ENCODE measurements around the gene SLC7A7. TPM values are rescaled to one million over a fixed set of nuclear protein-coding genes. Genes with fewer than 3 reads are reported as not detected.

The SLC7A7 gene
- total RNA-seq, 2 donors from 2014 or later: 9.9 to 28.5 TPM

- H3K4me1 ChIP-seq: peaks cover 0 to 22% of the 10 kb centered on the region in 2 donors
- DNase-seq (ENCODE audit: low spot score): no peak
- H3K4me3 ChIP-seq: peak overlapping the region in 1 of 2 donors; percentile 89
- H3K36me3 ChIP-seq: peaks cover 30% of the 10 kb centered on the region
- H3K27me3 ChIP-seq: no peaks in the 10 kb centered on the region
- peak overlapping the region; percentile 85 to 91 for H3K27ac ChIP-seq
- H3K9me3 ChIP-seq: no peaks in the 10 kb centered on the region
- TF ChIP-seq CTCF (IDR thresholded peaks at IDR 0.05): no peak
These were observed 24.0 kb upstream of the SLC7A7 start for GRCh38 chr14:22839159-22839779.

DNA sequence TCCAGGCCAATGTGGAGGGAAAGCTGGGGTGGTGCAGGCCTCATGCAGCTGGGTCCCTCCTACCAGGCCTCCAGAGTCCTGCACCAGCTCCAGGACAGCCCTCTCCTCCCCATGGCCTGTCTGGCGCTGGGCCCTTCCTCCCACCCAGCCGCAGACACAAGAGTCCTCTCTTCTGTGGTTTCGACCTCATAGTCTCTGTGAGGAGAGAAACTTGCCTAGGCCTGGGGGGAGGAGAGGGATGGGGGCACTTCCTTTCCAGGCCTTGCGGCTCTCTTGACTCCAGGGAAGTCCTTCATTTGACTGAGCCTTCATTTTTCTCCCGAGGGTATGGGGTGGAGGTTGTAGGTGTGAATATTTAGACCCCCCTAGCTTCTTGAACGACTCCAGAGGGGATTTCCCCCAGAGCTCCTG is 23.4 kb upstream of the SLC7A7 start:
- no peaks in the 10 kb centered on the region for H3K9me3 ChIP-seq
- H3K36me3 ChIP-seq: peaks cover 28% of the 10 kb centered on the region
- H3K27ac ChIP-seq: peak overlapping the region; percentile 85 to 91
- H3K27me3 ChIP-seq: no peaks in the 10 kb centered on the region
- H3K4me1 ChIP-seq: peaks cover 0 to 22% of the 10 kb centered on the region in 2 donors
- DNase-seq (ENCODE audit: low spot score): no peak
- no peak for TF ChIP-seq CTCF (IDR thresholded peaks at IDR 0.05)
- peak overlapping the region; percentile 83 to 89 for H3K4me3 ChIP-seq

DNA sequence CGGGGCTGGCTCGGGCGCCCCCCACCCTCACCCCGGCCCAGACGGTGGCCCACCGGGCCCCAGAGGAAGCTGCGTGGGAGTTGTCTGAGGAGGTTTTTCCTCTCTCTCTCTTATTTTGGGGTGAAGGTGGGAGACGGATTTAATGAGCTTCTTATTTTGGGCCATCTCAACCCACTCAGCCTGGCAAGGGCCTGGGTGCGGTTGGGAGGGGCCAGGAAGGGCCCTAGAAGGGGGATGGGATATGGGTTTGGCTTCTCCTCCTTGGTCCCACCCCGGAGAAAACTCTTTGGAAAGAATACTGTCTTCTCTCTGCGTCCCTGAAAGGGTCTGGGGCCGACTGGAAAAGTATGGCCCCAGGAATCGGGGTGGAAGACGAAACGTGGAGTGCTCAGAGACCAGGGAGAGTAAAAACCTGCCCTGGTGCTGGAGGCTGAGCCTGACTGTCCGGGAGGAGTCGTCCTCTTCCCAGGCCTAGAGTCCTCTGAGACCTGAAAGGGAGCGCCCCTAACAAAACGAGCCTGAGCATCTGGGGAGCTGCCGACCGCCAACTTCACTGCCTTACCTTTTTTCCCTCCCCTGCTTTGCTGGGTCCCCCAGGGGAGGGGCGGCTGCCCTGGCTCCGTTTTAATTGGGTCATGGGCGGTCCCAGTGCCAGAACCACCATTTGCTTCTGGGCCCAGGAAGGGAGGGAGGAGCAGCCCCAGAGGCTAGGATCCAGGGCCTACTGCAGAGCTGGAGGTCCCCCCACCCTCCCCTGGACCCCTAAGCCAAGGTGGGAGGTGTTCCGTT is 22.7 kb upstream of the SLC7A7 start:
- Histone ChIP-seq H3K9me3 (no peaks in the 10 kb centered on the region), H3K27ac (peak overlapping the region; percentile 85 to 91), H3K36me3 (peaks cover 26% of the 10 kb centered on the region), H3K4me1 (peaks cover 0 to 22% of the 10 kb centered on the region in 2 donors), H3K4me3 (peak overlapping the region; percentile 83 to 89), H3K27me3 (no peaks in the 10 kb centered on the region)
- no peak for TF ChIP-seq CTCF (IDR thresholded peaks at IDR 0.05)
- no peak for DNase-seq (ENCODE audit: low spot score)

DNA sequence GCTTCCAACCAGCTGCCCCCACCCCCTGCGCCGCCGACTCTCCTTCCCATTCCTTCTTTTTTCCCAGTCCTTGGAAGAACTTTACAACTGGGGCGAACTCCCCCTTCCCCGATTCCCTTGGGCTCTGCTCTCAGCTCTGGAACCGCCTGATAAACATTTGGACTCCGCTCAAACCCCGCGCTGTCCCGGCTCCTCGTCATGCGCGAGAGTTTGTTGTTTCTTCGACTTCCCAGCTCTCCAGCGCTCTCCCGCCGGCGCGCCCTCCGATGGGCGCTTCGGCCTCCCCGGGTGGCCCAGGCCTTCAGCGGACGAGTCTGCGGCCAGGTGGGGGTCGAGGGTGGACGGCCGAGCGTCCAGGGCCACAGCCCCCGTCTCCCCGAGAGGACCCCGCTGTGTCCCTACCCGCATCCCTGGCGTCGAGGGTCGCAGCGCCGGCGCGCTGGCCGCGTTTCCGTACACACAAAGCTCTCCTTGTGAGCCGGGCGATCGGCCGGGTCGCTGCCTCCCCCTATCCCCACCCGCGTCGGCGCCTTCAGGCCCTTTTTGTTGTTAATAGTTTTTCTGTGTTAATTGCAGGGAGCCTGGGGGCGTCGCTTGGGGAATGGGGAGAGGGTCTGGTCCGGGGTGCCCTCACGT is 22.0 kb upstream of the SLC7A7 start:
- H3K4me1 ChIP-seq: peaks cover 0 to 22% of the 10 kb centered on the region in 2 donors
- no peak for DNase-seq (ENCODE audit: low spot score)
- H3K27me3 ChIP-seq: no peaks in the 10 kb centered on the region
- H3K27ac ChIP-seq: peak overlapping the region; percentile 85 to 91
- H3K36me3 ChIP-seq: peaks cover 19% of the 10 kb centered on the region
- no peaks in the 10 kb centered on the region for H3K9me3 ChIP-seq
- no peak for TF ChIP-seq CTCF (IDR thresholded peaks at IDR 0.05)
- H3K4me3 ChIP-seq: peak overlapping the region; percentile 83 to 89

DNA sequence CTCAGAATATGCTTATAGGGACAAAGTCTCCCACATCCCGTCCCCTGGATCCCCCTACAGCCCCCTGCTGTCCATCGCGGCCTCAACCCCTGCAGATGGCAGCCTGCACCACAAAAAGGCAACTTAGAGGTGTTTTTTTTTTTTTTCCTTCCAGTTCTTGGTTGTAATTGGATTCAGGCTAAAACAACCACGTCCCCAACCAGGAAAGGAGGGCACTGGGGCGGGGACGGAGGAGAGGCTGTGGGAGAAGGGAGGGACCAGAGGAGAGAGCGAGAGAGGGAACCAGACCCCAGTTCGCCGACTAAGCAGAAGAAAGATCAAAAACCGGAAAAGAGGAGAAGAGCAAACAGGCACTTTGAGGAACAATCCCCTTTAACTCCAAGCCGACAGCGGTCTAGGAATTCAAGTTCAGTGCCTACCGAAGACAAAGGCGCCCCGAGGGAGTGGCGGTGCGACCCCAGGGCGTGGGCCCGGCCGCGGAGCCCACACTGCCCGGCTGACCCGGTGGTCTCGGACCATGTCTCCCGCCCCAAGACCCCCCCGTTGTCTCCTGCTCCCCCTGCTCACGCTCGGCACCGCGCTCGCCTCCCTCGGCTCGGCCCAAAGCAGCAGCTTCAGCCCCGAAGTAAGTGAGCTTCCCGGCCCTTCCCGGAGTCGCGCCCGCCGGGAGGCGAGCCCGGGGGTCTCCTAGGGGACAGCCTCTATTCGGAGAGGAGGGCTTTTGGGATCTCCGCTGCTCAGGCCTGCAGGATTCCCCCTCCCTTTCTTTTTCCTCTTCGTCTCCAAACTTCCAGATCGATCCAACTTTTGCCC is 21.3 kb upstream of the SLC7A7 start, which contains the start of gene MMP14:
Gene MMP14 (plus strand): TSS at position 285 of the 813 bp plus-strand sequence. CDS start 233 bp downstream, at position 518.
- no peaks in the 10 kb centered on the region for H3K27me3 ChIP-seq

More for the DNA sequence above, 21.3 kb upstream of the SLC7A7 start, which contains the start of gene MMP14:
- peak; percentile 88 for DNase-seq (ENCODE audit: low spot score)
- peaks cover 0 to 22% of the 10 kb centered on the region in 2 donors for H3K4me1 ChIP-seq
- peak within 1 kb of the TSS; percentile 83 to 89 for H3K4me3 ChIP-seq
- peak within 1 kb of the TSS; percentile 85 to 91 for H3K27ac ChIP-seq
- no peaks in the 10 kb centered on the region for H3K9me3 ChIP-seq
- TF ChIP-seq CTCF (IDR thresholded peaks at IDR 0.05): peak in 1 of 2 donors; percentile 60
- peaks cover 11% of the 10 kb centered on the region for H3K36me3 ChIP-seq
